Stimulated activated CD4-positive, alpha-beta T cell treated with anti-CD3 and anti-CD28 coated beads, TNF-alpha, amount 100 ng/mL, for 48 hours (primary cell): ENCODE results near the gene RIMBP2.

Source experiments
- DNase-seq, 3 donors: peaks; one replicate each; pipeline ENCODE4 v3.0.0-alpha.2; 2020; ENCODE audit warnings: low read depth in 3 of 3

RIMBP2 gene

GRCh38 chr12:130463818-130464670 is 252.1 kb downstream of the RIMBP2 start:
- DNase-seq = no peak

- DNase-seq = no peak
Measured at GRCh38 chr12:130463275-130463658, 252.8 kb downstream of the RIMBP2 start.

- DNase-seq = no peak
Measured at GRCh38 chr12:130462558-130463274, 253.4 kb downstream of the RIMBP2 start.

- DNase-seq = no peak
Measured at GRCh38 chr12:130461839-130462557, 254.1 kb downstream of the RIMBP2 start.

GRCh38 chr12:130461447-130461815 is 254.7 kb downstream of the RIMBP2 start:
- DNase-seq = no peak

GRCh38 chr12:130460611-130461446 is 255.3 kb downstream of the RIMBP2 start:
- DNase-seq = no peak

GRCh38 chr12:130459916-130460315 is 256.2 kb downstream of the RIMBP2 start:
- DNase-seq = no peak

GRCh38 chr12:130458341-130458740 is 257.8 kb downstream of the RIMBP2 start:
- no peak for DNase-seq

- no peak for DNase-seq
Measured at GRCh38 chr12:130457215-130457614, 258.9 kb downstream of the RIMBP2 start.

GRCh38 chr12:130456375-130457199 is 259.5 kb downstream of the RIMBP2 start:
- DNase-seq = no peak

GRCh38 chr12:130455161-130455560 is 260.9 kb downstream of the RIMBP2 start:
- DNase-seq = no peak

GRCh38 chr12:130454296-130454695 is 261.8 kb downstream of the RIMBP2 start:
- no peak for DNase-seq

GRCh38 chr12:130452546-130452945 is 263.6 kb downstream of the RIMBP2 start:
- no peak for DNase-seq

GRCh38 chr12:130451001-130451930 is 264.8 kb downstream of the RIMBP2 start:
- DNase-seq = no peak

- no peak for DNase-seq
Measured at GRCh38 chr12:130449291-130449690, 266.8 kb downstream of the RIMBP2 start.

- DNase-seq = no peak
Measured at GRCh38 chr12:130448044-130448821, 267.9 kb downstream of the RIMBP2 start.

GRCh38 chr12:130447655-130447965 is 268.5 kb downstream of the RIMBP2 start:
- DNase-seq = no peak

GRCh38 chr12:130446846-130447654 is 269.0 kb downstream of the RIMBP2 start:
- no peak for DNase-seq
